ENCODE data around the gene PTTG1IP2.

The PTTG1IP2 gene

DNA sequence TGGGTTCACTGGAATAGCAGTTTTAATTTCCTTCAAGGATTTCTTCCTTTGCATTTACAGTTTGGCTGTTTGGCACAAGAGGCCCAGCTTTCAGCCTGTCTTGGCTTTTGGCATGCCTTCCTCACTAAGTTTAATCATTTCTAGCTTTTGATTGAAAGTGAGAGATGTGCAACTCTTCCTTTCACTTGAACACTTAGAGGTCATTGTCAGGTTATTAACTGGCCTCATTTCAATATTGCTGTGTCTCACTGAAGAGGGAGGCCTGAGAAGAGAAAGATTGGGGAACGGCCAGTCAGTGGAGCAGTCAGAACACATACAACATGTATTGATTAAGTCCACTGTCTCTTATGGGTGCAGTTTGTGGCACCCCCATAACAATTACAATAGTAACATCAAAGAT is 33.9 kb downstream of the PTTG1IP2 start:
- no peak for TF ChIP-seq ZNF274 (IDR thresholded peaks at IDR 0.05; ENCODE audit: low read depth, low read length)
- H3K4me3 ChIP-seq (ENCODE audit: low read length) = no peak overlapping the region

DNA sequence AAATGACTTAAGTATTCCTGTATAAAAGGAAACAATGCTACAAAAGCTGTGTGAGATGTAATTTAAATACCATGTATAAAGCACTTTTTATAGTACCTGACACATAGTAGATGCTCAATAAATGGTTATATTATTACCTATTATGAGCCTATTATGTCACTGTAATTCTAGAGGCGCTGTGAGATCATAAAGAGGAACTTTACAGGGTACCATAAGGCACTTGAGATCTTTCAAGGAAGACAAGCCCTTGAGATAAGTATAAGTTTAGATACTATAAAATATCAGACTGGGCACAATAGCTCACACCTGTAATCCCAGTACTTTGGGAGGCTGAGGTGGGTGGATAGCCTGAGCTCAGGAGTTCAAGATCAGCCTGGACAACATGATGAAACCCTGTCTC is 38.3 kb downstream of the PTTG1IP2 start:
- H3K4me3 ChIP-seq (ENCODE audit: low read length) = no peak overlapping the region
- no peak for TF ChIP-seq ZNF274 (IDR thresholded peaks at IDR 0.05; ENCODE audit: low read depth, low read length)

- no peak for TF ChIP-seq ZNF274 (IDR thresholded peaks at IDR 0.05; ENCODE audit: low read depth, low read length)
- H3K4me3 ChIP-seq (ENCODE audit: low read length) = no peak overlapping the region
These were observed 42.3 kb downstream of the PTTG1IP2 start for GRCh38 chr7:90511776-90512175.

GRCh38 chr7:90512821-90513254 is 43.4 kb downstream of the PTTG1IP2 start:
- TF ChIP-seq ZNF274 (IDR thresholded peaks at IDR 0.05; ENCODE audit: low read depth, low read length) = no peak
- no peak overlapping the region for H3K4me3 ChIP-seq (ENCODE audit: low read length)

GRCh38 chr7:90516257-90516656 is 46.8 kb downstream of the PTTG1IP2 start:
- TF ChIP-seq ZNF274 (IDR thresholded peaks at IDR 0.05; ENCODE audit: low read depth, low read length) = no peak
- no peak overlapping the region for H3K4me3 ChIP-seq (ENCODE audit: low read length)

DNA sequence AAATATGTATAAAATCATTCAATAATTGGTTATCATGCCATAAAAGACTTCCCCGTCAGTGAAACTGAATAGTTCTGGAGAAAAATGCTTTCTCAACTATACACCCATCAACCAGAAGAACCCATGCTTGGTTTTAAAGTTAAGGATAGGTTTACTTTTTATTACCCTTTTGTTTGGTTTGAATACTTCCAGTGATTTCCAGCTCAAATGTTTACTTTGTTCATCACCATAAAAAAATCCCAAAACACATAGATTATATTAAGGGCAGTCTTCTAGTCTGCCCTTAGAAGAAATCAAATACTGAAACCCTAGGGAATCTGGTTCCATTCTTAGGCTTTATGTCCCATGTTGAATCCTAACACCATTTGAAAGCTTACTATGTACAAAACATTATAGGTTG is 49.2 kb downstream of the PTTG1IP2 start:
- no peak for TF ChIP-seq ZNF274 (IDR thresholded peaks at IDR 0.05; ENCODE audit: low read depth, low read length)
- H3K4me3 ChIP-seq (ENCODE audit: low read length) = no peak overlapping the region

DNA sequence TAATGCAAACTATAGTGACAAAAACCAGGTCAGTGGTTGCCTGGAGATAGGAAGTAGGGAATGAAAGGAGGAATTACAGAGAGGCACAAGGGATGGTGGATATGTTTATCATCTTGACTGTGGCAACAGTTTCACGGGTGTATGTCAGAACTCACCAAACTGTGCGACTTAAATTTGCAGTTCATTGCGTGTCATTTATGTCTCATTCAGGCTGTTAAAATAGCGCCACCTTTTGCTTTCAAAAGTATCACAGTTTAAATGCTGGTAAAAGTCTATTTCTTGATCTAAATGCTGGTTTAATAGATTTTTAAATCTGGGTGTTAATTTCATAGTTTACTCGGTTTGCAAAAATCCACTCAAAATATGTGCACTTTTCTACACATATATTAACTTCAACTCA is 51.0 kb downstream of the PTTG1IP2 start:
- no peak for TF ChIP-seq ZNF274 (IDR thresholded peaks at IDR 0.05; ENCODE audit: low read depth, low read length)
- no peak overlapping the region for H3K4me3 ChIP-seq (ENCODE audit: low read length)

GRCh38 chr7:90530263-90530662 is 60.8 kb downstream of the PTTG1IP2 start:
- H3K4me3 ChIP-seq (ENCODE audit: low read length) = no peak overlapping the region
- no peak for TF ChIP-seq ZNF274 (IDR thresholded peaks at IDR 0.05; ENCODE audit: low read depth, low read length)

DNA sequence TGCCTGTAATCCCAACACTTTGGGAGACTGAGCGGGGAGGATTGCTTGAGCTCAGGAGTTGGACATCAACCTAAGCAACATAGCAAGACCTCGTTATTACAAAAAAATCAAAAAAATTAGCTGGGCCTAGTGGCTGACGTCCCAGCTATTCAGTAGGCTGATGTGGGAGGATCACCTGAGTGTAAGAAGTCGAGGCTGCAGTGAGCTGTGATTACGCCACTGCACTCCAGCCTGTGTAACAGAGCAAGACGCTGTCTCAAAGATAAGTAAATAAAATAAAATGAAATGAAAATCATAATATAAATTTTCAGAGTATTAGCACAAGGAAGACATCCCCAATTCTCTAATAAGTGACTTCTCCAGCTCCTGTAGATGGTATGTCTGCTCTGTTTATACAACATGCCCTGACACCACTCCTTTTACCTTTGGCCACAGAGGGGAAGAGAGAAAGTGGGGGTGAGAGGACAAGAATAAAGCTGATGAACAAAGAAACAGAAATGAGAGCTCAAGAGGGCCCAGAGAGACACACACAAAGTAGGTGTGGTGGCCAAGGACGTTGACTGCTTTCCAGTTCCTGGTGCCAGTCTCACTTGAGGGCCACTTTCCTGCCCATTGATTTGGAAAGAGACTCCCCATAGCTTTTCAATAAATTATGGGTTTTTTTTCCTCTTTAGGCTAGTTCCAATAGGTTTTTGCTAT is 62.9 kb downstream of the PTTG1IP2 start:
- TF ChIP-seq ZNF274 (IDR thresholded peaks at IDR 0.05; ENCODE audit: low read depth, low read length) = no peak
- H3K4me3 ChIP-seq (ENCODE audit: low read length) = no peak overlapping the region

DNA sequence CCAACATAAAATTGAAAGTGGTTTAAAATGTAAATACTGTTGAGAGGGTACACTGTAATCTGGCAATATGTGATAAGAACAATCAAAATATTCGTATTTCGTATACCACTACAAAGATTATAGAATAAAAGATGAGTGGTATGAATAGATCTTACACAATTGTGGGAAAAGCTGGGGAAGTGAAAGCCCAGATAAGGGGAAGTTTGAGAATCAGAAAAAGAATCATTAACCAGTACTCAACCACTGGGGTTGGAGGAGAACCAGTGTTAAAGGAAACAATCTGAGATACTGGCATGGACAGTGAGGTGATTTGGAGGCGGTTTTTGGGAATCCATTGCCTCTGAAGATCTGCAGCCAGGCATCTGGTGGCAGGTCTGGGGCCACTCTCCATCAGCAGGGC is 67.0 kb downstream of the PTTG1IP2 start:
- TF ChIP-seq ZNF274 (IDR thresholded peaks at IDR 0.05; ENCODE audit: low read depth, low read length) = no peak

GRCh38 chr7:90538405-90538804 is 69.0 kb downstream of the PTTG1IP2 start:
- no peak overlapping the region for H3K4me3 ChIP-seq (ENCODE audit: low read length)
- TF ChIP-seq ZNF274 (IDR thresholded peaks at IDR 0.05; ENCODE audit: low read depth, low read length) = no peak

More for the DNA sequence above, 67.0 kb downstream of the PTTG1IP2 start:
- no peak overlapping the region for H3K4me3 ChIP-seq (ENCODE audit: low read length)

GRCh38 chr7:90540406-90540805 is 71.0 kb downstream of the PTTG1IP2 start:
- no peak for TF ChIP-seq ZNF274 (IDR thresholded peaks at IDR 0.05; ENCODE audit: low read depth, low read length)
- no peak overlapping the region for H3K4me3 ChIP-seq (ENCODE audit: low read length)

GRCh38 chr7:90551036-90551435 is 81.6 kb downstream of the PTTG1IP2 start:
- TF ChIP-seq ZNF274 (IDR thresholded peaks at IDR 0.05; ENCODE audit: low read depth, low read length) = no peak
- no peak overlapping the region for H3K4me3 ChIP-seq (ENCODE audit: low read length)

GRCh38 chr7:90552521-90552920 is 83.1 kb downstream of the PTTG1IP2 start:
- TF ChIP-seq ZNF274 (IDR thresholded peaks at IDR 0.05; ENCODE audit: low read depth, low read length) = no peak
- no peak overlapping the region for H3K4me3 ChIP-seq (ENCODE audit: low read length)

- no peak for TF ChIP-seq ZNF274 (IDR thresholded peaks at IDR 0.05; ENCODE audit: low read depth, low read length)
- no peak overlapping the region for H3K4me3 ChIP-seq (ENCODE audit: low read length)
These were observed 91.3 kb downstream of the PTTG1IP2 start for GRCh38 chr7:90560730-90561129.

Measured in GM08714 (cell line).